HG02973 (cell line): Measurements from ENCODE around the gene PABPN1.
"Not testable (repeated sequence)": the region's sequence is repeated elsewhere in the genome, so short reads cannot be mapped to it uniquely, and the experiment has no call there.

Experiments used
- ATAC-seq: cut with Tn5 transposase; IDR thresholded peaks from one replicate; pipeline ENCODE4 v1.9.1; 2021; ENCODE audit warnings: moderate library complexity; ENCODE audit not compliant: unreplicated experiment

The PABPN1 gene

GRCh38 chr14:23320584-23321571 lies at the start of gene PABPN1:
Gene PABPN1 (plus strand): TSS chr14:23321457. CDS start chr14:23321470, 13 bp downstream.
- ATAC-seq, result peak; percentile 88

- no peak for ATAC-seq
These were observed 45.8 kb upstream of the PABPN1 start for GRCh38 chr14:23275412-23275811.

- no peak for ATAC-seq
These were observed 44.1 kb upstream of the PABPN1 start for GRCh38 chr14:23277189-23277588.

- not testable (repeated sequence) for ATAC-seq
These were observed 43.3 kb upstream of the PABPN1 start for GRCh38 chr14:23277928-23278327.

GRCh38 chr14:23281247-23281646 lies 40.0 kb upstream of the PABPN1 start:
- ATAC-seq, result no peak

- ATAC-seq, result no peak
These were observed 36.4 kb upstream of the PABPN1 start for GRCh38 chr14:23284654-23285529.

GRCh38 chr14:23285530-23286019 lies 35.7 kb upstream of the PABPN1 start:
- ATAC-seq, result peak; percentile 23

GRCh38 chr14:23286020-23286901 lies 35.0 kb upstream of the PABPN1 start, which contains the start of gene HOMEZ:
Gene HOMEZ (minus strand): TSS chr14:23286132. CDS start chr14:23285952, 180 bp downstream.
- peak; percentile 95 for ATAC-seq

GRCh38 chr14:23286902-23287479 lies 34.3 kb upstream of the PABPN1 start:
- no peak for ATAC-seq

- no peak for ATAC-seq
These were observed 26.3 kb upstream of the PABPN1 start for GRCh38 chr14:23294734-23295561.

GRCh38 chr14:23296012-23296777 lies 25.1 kb upstream of the PABPN1 start:
- no peak for ATAC-seq

- ATAC-seq, result no peak
These were observed 24.2 kb upstream of the PABPN1 start for GRCh38 chr14:23297096-23297495.

- ATAC-seq, result no peak
These were observed 23.5 kb upstream of the PABPN1 start for GRCh38 chr14:23297611-23298277.

- ATAC-seq, result no peak
These were observed 21.9 kb upstream of the PABPN1 start for GRCh38 chr14:23299211-23299957.

- ATAC-seq, result no peak
These were observed 21.1 kb upstream of the PABPN1 start for GRCh38 chr14:23299986-23300686.

- ATAC-seq, result no peak
These were observed 20.5 kb upstream of the PABPN1 start for GRCh38 chr14:23300687-23301223.
